Omental fat pad (tissue), 4 donors: ENCODE measurements around the gene SRSF8. TPM values are rescaled to one million over a fixed set of nuclear protein-coding genes. Genes with fewer than 3 reads are reported as not detected.

Experiments used
- ATAC-seq: fragments of 150-250 bp; one replicate; pipeline ENCODE4 v1.9.1; 2016; ENCODE audit warnings: mild to moderate bottlenecking, moderate library complexity; ENCODE audit not compliant: low FRiP score
- DNase-seq: peaks from one replicate; pipeline ENCODE4 v3.0.0-alpha.2; 2019; ENCODE audit warnings: low spot score
- total RNA-seq, 4 donors: library from RNA; depleted of rRNA; stranded (reverse); fragments of >200 nt; gene quantifications; one replicate each; pipeline ENCODE4 v1.1.0, GENCODE V29; 2016
- TF ChIP-seq, protein P1 (sequence below), 3 donors: fragments of 450-650 bp; IDR thresholded peaks; one replicate each; pipeline ENCODE4 v1.5.1; 2016 to 2017; ENCODE audit warnings: antibody characterized with exemption in 3 of 3, mild to moderate bottlenecking in 3 of 3, moderate library complexity in 2 of 3

The SRSF8 gene
- total RNA-seq, 4 donors from 2014 or later: 22.5 to 32.9 (median 25.6) TPM

DNA sequence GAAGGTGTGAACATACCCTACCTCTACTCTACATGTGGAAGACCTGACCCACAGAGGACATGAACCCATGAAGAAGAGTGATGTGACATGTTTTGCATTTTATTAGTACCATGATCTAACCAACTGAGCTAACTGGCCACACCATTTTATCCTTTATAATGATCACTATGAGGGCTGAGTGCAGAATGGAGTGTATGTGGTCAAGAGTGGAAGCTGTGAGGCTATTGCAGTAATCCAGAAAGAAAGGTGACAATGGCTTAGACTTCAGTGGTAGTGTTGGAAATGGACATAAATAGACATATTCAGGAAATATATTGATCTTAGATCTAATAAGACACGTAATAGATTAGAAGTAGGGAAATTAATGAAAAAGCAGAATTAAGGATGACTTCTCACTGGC is 3.8 kb downstream of the SRSF8 start:
- DNase-seq (no peak), ATAC-seq (no peak)
- TF ChIP-seq, protein P1, sequence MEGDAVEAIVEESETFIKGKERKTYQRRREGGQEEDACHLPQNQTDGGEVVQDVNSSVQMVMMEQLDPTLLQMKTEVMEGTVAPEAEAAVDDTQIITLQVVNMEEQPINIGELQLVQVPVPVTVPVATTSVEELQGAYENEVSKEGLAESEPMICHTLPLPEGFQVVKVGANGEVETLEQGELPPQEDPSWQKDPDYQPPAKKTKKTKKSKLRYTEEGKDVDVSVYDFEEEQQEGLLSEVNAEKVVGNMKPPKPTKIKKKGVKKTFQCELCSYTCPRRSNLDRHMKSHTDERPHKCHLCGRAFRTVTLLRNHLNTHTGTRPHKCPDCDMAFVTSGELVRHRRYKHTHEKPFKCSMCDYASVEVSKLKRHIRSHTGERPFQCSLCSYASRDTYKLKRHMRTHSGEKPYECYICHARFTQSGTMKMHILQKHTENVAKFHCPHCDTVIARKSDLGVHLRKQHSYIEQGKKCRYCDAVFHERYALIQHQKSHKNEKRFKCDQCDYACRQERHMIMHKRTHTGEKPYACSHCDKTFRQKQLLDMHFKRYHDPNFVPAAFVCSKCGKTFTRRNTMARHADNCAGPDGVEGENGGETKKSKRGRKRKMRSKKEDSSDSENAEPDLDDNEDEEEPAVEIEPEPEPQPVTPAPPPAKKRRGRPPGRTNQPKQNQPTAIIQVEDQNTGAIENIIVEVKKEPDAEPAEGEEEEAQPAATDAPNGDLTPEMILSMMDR (IDR thresholded peaks at IDR 0.05): no peak

DNA sequence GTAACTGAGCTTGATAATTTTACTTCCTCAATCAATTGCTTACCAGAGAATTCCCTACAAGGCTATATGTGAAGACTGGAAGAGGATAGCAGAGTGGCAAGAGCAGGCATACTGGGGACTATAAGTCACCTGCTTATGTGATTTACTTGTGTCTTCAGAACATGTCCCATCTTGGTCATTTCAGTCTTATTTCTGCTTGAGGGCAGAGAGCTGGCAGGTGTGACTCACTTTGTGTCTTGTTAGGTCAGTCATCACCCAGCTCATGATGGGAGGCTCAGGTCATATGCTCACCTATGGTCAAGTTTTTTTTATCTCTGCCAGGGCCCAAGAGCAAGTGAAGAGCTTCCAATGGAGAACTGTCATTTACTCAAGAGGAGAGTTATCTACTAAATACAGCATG is 6.2 kb downstream of the SRSF8 start:
- no peak for DNase-seq
- TF ChIP-seq, protein P1 (IDR thresholded peaks at IDR 0.05): no peak
- ATAC-seq: no peak

DNA sequence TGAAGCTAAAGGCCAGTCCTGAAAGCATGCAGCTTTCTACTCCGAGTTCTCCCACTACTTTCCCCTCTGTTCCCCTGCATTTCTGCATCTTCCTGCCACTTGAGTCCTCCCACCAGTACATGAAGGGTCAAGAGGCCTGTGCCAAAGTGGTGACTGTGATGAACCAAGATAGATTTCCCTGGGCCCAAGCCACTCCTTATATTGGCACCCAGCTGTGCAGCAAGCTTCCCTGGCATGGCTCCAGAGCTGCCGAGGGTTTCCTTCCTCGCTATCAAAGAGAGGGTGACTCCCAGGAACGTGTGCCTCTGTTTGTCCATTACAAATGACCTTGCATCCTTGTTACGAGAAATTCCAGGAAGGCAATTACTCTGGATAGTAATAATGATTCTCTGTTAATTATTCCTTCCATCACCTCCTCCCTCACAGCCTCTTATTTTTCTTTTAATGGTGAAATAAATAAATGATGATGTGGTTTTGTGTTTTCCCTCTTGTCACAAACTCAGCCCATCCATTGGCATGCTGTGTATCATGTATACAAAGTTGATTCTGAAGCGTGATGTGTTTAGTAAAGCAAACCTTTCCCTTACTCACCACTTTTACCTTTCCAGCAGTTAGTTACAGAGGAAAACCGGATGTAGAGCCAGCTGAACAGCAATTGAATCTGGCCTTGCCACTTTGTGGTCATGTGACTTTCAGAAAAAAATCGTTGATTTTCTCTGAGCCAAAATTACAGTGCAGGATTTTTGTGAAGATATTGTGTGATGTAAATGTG is 8.3 kb downstream of the SRSF8 start:
- ATAC-seq: peak; percentile 17
- DNase-seq: no peak
- TF ChIP-seq, protein P1 (IDR thresholded peaks at IDR 0.05): no peak

DNA sequence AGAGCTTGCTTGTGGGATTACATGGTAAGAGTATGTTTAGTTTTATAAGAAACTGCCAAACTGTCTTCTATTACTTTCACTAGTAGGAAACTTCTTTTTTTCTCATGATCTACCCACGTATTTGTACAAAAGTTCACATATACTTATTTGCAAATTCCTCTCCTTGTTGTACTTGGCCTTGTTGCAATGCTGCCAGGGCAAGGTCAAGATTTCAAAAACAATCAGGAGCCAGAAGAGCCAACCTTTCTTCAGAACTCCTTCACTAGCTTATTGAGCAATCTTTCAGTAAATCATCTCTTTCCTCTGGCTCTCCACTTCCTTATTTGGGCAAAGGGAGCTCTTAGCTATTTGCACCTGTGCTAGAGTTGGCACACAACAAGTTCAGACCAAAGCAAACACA is 9.7 kb downstream of the SRSF8 start:
- no peak for DNase-seq
- TF ChIP-seq, protein P1 (IDR thresholded peaks at IDR 0.05): no peak
- ATAC-seq: peak; percentile 53

DNA sequence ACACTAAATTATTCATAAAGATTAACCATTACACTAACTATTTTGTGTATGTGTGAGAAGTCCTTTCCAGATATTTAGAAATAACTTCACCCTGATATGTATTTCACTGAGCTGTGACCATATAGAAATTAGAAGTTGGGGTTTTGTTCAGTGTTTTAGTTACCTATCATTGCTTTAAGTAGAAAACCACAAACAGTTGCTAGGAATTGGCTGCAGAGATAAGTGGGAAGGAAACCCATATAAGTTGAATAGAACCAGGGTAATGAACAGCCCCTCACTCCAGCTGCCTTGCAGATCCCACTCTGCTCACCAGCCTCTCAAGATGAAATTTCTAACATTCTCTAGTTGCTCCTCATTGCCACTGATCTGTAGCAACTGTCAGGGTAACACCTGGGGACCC is 10.3 kb downstream of the SRSF8 start:
- TF ChIP-seq, protein P1 (IDR thresholded peaks at IDR 0.05): no peak
- no peak for ATAC-seq

DNA sequence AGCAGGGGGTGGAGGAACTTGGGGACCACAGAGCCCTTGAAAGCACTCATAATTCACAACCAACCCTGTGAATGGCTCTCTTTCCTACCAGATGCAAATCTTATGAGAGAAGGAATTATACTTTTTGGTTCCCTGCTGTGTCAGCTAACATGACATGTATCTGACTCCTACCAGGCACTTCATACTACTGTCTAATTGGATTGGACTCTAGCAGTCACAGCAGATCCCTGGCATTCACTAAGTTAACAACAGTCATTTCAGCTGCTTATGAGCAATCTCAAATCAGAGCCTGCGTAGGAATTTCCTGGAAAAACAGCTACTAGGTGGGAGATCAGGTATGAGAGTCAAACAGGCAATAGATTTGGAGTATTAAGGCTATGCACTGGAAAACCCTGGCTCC is 11.8 kb downstream of the SRSF8 start:
- peak; percentile 63 for ATAC-seq
- TF ChIP-seq, protein P1 (IDR thresholded peaks at IDR 0.05): no peak
- DNase-seq: no peak

More for the DNA sequence above, 10.3 kb downstream of the SRSF8 start:
- no peak for DNase-seq

DNA sequence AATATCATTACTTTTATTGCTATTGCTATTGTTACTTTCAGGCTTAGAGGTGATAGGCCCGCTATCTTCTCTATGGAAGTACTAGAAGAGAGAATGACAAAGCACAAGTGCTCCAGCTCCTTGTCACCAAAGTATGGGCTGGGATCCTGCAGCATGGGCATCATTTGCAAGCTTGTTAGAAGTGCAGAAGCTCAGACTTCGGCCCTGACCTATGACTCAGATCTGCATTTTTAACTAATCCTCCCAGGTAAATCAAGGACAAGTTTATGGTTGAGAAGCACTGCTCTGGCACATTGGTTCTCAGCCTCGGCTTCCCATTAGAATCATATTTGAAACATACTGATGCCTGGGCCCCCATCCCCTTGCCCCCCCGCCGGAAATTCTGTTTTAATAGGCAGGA is 14.3 kb downstream of the SRSF8 start:
- no peak for ATAC-seq
- DNase-seq: no peak
- TF ChIP-seq, protein P1 (IDR thresholded peaks at IDR 0.05): no peak
